ENCODE data around the gene TBRG1.

The TBRG1 gene, protein sequence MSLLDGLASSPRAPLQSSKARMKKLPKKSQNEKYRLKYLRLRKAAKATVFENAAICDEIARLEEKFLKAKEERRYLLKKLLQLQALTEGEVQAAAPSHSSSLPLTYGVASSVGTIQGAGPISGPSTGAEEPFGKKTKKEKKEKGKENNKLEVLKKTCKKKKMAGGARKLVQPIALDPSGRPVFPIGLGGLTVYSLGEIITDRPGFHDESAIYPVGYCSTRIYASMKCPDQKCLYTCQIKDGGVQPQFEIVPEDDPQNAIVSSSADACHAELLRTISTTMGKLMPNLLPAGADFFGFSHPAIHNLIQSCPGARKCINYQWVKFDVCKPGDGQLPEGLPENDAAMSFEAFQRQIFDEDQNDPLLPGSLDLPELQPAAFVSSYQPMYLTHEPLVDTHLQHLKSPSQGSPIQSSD

DNA sequence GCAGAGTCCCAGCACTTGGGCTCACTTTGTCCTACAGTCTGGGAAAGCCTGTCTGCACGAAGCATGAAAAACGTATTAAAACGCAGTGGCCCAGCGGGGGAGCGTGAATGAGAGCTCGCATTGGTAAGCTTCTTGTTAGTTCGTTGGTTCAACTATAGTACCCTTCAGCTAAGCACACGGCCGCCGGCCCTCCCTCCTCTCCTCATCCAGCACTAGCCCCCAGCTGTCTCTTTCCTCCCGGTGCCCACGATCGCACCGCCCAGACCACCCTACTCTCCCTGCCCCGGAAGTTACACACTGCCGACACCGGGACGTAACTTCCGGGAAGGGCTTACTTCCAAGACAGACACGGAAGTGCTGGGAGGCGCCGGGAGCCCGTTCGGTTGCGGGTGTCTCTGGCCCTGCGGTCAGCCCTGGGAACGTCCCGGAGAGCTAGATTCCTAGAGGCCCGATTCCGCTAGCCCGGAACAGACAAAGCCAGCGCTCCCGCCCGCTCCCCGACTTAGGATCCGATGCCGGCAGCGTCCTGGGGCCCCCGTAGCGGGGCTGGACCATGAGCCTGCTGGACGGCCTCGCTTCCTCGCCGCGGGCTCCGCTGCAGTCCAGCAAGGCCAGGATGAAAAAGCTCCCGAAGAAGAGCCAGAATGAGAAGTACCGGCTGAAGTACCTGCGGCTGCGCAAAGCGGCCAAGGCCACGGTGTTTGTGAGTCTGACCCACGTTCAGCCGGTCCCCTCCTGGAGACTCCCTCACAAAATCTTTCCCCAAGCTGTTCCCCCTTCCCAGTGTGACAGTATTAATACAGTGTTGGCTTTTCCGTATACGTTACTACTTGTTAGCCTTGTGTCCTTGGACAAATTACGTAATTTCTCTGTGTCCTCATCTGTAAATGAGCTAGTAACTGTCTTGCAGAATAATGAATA is at the start of gene TBRG1:
Gene TBRG1 (plus strand): TSS at position 334 of the 921 bp plus-strand sequence. CDS start 220 bp downstream, at position 554.
- peaks cover 39% of the 10 kb centered on the region for H3K4me1 Mint-ChIP-seq (ENCODE audit: low read depth)
- H3K27ac Mint-ChIP-seq: peak within 1 kb of the TSS; percentile 98
- peaks cover 30% of the 10 kb centered on the region for H3K36me3 Mint-ChIP-seq (ENCODE audit: low read depth)
- DNase-seq (ENCODE audit: low spot score): peak; percentile 85
- peaks cover 8% of the 10 kb centered on the region for H3K27me3 Mint-ChIP-seq (ENCODE audit: low read depth)
- no peaks in the 10 kb centered on the region for H3K9me3 Mint-ChIP-seq
- H3K4me3 Mint-ChIP-seq: peak within 1 kb of the TSS; percentile 98

GRCh38 chr11:124577716-124578427 is 44.8 kb upstream of the TBRG1 start:
- H3K27me3 Mint-ChIP-seq (ENCODE audit: low read depth): no peaks in the 10 kb centered on the region
- no peak overlapping the region for H3K4me3 Mint-ChIP-seq
- H3K9me3 Mint-ChIP-seq: no peaks in the 10 kb centered on the region
- DNase-seq (ENCODE audit: low spot score): no peak
- H3K36me3 Mint-ChIP-seq (ENCODE audit: low read depth): no peaks in the 10 kb centered on the region
- no peaks in the 10 kb centered on the region for H3K4me1 Mint-ChIP-seq (ENCODE audit: low read depth)
- H3K27ac Mint-ChIP-seq: no peak overlapping the region

DNA sequence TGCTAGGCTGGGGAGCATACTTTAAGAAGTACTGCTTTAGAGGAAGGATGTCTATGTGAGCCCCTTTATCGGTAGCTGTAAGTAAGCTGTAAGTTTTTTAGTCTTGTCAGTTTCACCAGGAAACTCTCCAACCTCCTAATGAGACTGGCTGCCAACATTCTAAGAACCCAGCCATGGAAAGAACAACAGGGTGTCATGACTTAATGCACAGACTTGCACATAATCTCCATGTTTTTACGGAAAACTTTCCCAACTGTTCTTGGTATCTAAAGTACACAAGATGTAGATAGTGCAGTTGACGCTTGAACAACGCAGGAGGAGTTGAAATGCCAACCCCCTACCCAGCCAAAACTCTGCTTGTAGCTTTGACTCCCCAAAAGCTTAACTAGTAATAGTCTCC is 43.9 kb upstream of the TBRG1 start:
- no peak for DNase-seq (ENCODE audit: low spot score)
- Mint-ChIP-seq H3K9me3 (no peaks in the 10 kb centered on the region), H3K4me1 (ENCODE audit: low read depth) (no peaks in the 10 kb centered on the region), H3K4me3 (no peak overlapping the region), H3K27me3 (ENCODE audit: low read depth) (no peaks in the 10 kb centered on the region), H3K27ac (no peak overlapping the region), H3K36me3 (ENCODE audit: low read depth) (no peaks in the 10 kb centered on the region)

GRCh38 chr11:124581817-124582216 is 40.8 kb upstream of the TBRG1 start:
- no peak overlapping the region for H3K27ac Mint-ChIP-seq
- H3K4me3 Mint-ChIP-seq: no peak overlapping the region
- no peaks in the 10 kb centered on the region for H3K36me3 Mint-ChIP-seq (ENCODE audit: low read depth)
- peaks cover 2% of the 10 kb centered on the region for H3K27me3 Mint-ChIP-seq (ENCODE audit: low read depth)
- H3K4me1 Mint-ChIP-seq (ENCODE audit: low read depth): no peaks in the 10 kb centered on the region
- no peak for DNase-seq (ENCODE audit: low spot score)
- H3K9me3 Mint-ChIP-seq: no peaks in the 10 kb centered on the region

GRCh38 chr11:124582565-124582964 is 40.1 kb upstream of the TBRG1 start:
- Mint-ChIP-seq H3K27me3 (ENCODE audit: low read depth) (peaks cover 7% of the 10 kb centered on the region), H3K4me1 (ENCODE audit: low read depth) (no peaks in the 10 kb centered on the region)

DNA sequence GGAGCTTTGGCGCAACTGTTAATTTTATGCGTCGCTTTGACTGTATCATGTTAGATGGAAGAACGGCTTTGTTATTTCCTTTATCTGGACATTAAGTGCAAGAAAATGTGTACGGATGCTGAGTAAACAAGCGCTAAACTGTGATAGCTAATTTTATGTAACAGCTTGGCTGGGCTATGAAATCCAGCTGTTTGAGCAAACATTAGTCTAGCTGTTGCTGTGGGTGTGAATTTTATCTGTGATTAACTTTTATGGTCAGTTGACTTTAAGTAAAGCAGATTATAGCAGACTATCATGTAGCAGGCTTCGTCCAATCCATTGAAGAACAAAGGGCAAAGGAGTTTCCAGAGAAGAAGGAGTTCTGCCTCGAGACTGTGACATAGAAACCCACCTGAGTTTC is 38.9 kb upstream of the TBRG1 start:
- Mint-ChIP-seq H3K27ac (no peak overlapping the region), H3K4me1 (ENCODE audit: low read depth) (no peaks in the 10 kb centered on the region), H3K27me3 (ENCODE audit: low read depth) (peaks cover 9% of the 10 kb centered on the region), H3K4me3 (no peak overlapping the region), H3K36me3 (ENCODE audit: low read depth) (no peaks in the 10 kb centered on the region), H3K9me3 (no peaks in the 10 kb centered on the region)
- DNase-seq (ENCODE audit: low spot score): no peak

More at GRCh38 chr11:124582565-124582964, 40.1 kb upstream of the TBRG1 start:
- DNase-seq (ENCODE audit: low spot score): no peak
- Mint-ChIP-seq H3K27ac (no peak overlapping the region), H3K4me3 (no peak overlapping the region), H3K9me3 (no peaks in the 10 kb centered on the region), H3K36me3 (ENCODE audit: low read depth) (no peaks in the 10 kb centered on the region)

- Mint-ChIP-seq H3K4me1 (ENCODE audit: low read depth) (no peaks in the 10 kb centered on the region), H3K4me3 (no peak overlapping the region), H3K27me3 (ENCODE audit: low read depth) (peaks cover 11% of the 10 kb centered on the region), H3K27ac (no peak overlapping the region), H3K36me3 (ENCODE audit: low read depth) (no peaks in the 10 kb centered on the region), H3K9me3 (no peaks in the 10 kb centered on the region)
- DNase-seq (ENCODE audit: low spot score): no peak
Measured at GRCh38 chr11:124584681-124585372, 37.8 kb upstream of the TBRG1 start.

GRCh38 chr11:124586238-124586860 is 36.3 kb upstream of the TBRG1 start:
- peak; percentile 18 for DNase-seq (ENCODE audit: low spot score)
- Mint-ChIP-seq H3K36me3 (ENCODE audit: low read depth) (no peaks in the 10 kb centered on the region), H3K9me3 (no peaks in the 10 kb centered on the region), H3K4me1 (ENCODE audit: low read depth) (no peaks in the 10 kb centered on the region), H3K4me3 (no peak overlapping the region), H3K27me3 (ENCODE audit: low read depth) (peaks cover 15% of the 10 kb centered on the region), H3K27ac (no peak overlapping the region)

GRCh38 chr11:124591430-124591829 is 31.2 kb upstream of the TBRG1 start:
- Mint-ChIP-seq H3K4me1 (ENCODE audit: low read depth) (no peaks in the 10 kb centered on the region), H3K4me3 (no peak overlapping the region), H3K27ac (no peak overlapping the region), H3K36me3 (ENCODE audit: low read depth) (no peaks in the 10 kb centered on the region), H3K27me3 (ENCODE audit: low read depth) (peaks cover 24% of the 10 kb centered on the region), H3K9me3 (no peaks in the 10 kb centered on the region)
- no peak for DNase-seq (ENCODE audit: low spot score)

- no peaks in the 10 kb centered on the region for H3K4me1 Mint-ChIP-seq (ENCODE audit: low read depth)
- no peak overlapping the region for H3K4me3 Mint-ChIP-seq
Measured at GRCh38 chr11:124592627-124593026, 30.0 kb upstream of the TBRG1 start.

GRCh38 chr11:124595302-124595701 is 27.4 kb upstream of the TBRG1 start:
- H3K4me3 Mint-ChIP-seq: no peak overlapping the region

More at GRCh38 chr11:124592627-124593026, 30.0 kb upstream of the TBRG1 start:
- no peak for DNase-seq (ENCODE audit: low spot score)
- Mint-ChIP-seq H3K36me3 (ENCODE audit: low read depth) (no peaks in the 10 kb centered on the region), H3K27me3 (ENCODE audit: low read depth) (peaks cover 28% of the 10 kb centered on the region), H3K9me3 (no peaks in the 10 kb centered on the region), H3K27ac (no peak overlapping the region)

GRCh38 chr11:124597626-124598025 is 25.0 kb upstream of the TBRG1 start:
- no peak for DNase-seq (ENCODE audit: low spot score)
- H3K9me3 Mint-ChIP-seq: no peaks in the 10 kb centered on the region
- H3K36me3 Mint-ChIP-seq (ENCODE audit: low read depth): no peaks in the 10 kb centered on the region
- H3K27me3 Mint-ChIP-seq (ENCODE audit: low read depth): peaks cover 29% of the 10 kb centered on the region
- no peaks in the 10 kb centered on the region for H3K4me1 Mint-ChIP-seq (ENCODE audit: low read depth)
- no peak overlapping the region for H3K4me3 Mint-ChIP-seq
- no peak overlapping the region for H3K27ac Mint-ChIP-seq

More at GRCh38 chr11:124595302-124595701, 27.4 kb upstream of the TBRG1 start:
- peaks cover 27% of the 10 kb centered on the region for H3K27me3 Mint-ChIP-seq (ENCODE audit: low read depth)
- H3K4me1 Mint-ChIP-seq (ENCODE audit: low read depth): no peaks in the 10 kb centered on the region
- no peak overlapping the region for H3K27ac Mint-ChIP-seq
- no peaks in the 10 kb centered on the region for H3K9me3 Mint-ChIP-seq
- no peaks in the 10 kb centered on the region for H3K36me3 Mint-ChIP-seq (ENCODE audit: low read depth)
- no peak for DNase-seq (ENCODE audit: low spot score)
